Measurements from ENCODE around the gene KRT75. TPM values are rescaled to one million over a fixed set of nuclear protein-coding genes. Genes with fewer than 3 reads are reported as not detected.

KRT75 gene
- total RNA-seq, 6 experiments from 2014 or later, result not detected

- Histone ChIP-seq H3K27me3 (no peaks in the 10 kb centered on the region), H3K36me3 (no peaks in the 10 kb centered on the region), H3K4me3 (no peak overlapping the region), H3K27ac (no peak overlapping the region), H3K4me1 (no peaks in the 10 kb centered on the region), H3K9me3 (no peaks in the 10 kb centered on the region)
- intact Hi-C loops (cut with DNase I), result no loop called here
- DNase-seq (no peak), ATAC-seq (no peak)
- no peak for TF ChIP-seq POLR2A (IDR thresholded peaks at IDR 0.05)
- no peak for TF ChIP-seq CTCF (IDR thresholded peaks at IDR 0.05)
- 80% methylated on average over 1 of the region's 3 CpGs for WGBS (ENCODE audit: insufficient coverage, low coverage, low lambda C conversion rate, missing lambda C conversion rate)
These were observed 31.2 kb downstream of the KRT75 start for GRCh38 chr12:52402873-52403540.

- Histone ChIP-seq H3K27me3 (no peaks in the 10 kb centered on the region), H3K27ac (no peak overlapping the region), H3K4me1 (no peaks in the 10 kb centered on the region), H3K36me3 (no peaks in the 10 kb centered on the region), H3K4me3 (no peak overlapping the region), H3K9me3 (no peaks in the 10 kb centered on the region)
- ATAC-seq (no peak), DNase-seq (no peak)
- WGBS (ENCODE audit: insufficient coverage, low coverage, low lambda C conversion rate, missing lambda C conversion rate), result 75% methylated on average over 2 of the region's 2 CpGs
- TF ChIP-seq CTCF (IDR thresholded peaks at IDR 0.05) (no peak), POLR2A (IDR thresholded peaks at IDR 0.05) (no peak)
- intact Hi-C loops (cut with DNase I), result no loop called here
These were observed 31.8 kb downstream of the KRT75 start for GRCh38 chr12:52402377-52402776.

GRCh38 chr12:52401926-52402325 lies 32.2 kb downstream of the KRT75 start:
- Histone ChIP-seq H3K4me1 (no peaks in the 10 kb centered on the region), H3K4me3 (no peak overlapping the region), H3K36me3 (no peaks in the 10 kb centered on the region), H3K27ac (no peak overlapping the region), H3K27me3 (no peaks in the 10 kb centered on the region), H3K9me3 (no peaks in the 10 kb centered on the region)
- no peak for ATAC-seq
- TF ChIP-seq POLR2A (IDR thresholded peaks at IDR 0.05) (no peak), CTCF (IDR thresholded peaks at IDR 0.05) (no peak)
- 71% methylated on average over 3 of the region's 4 CpGs for WGBS (ENCODE audit: insufficient coverage, low coverage, low lambda C conversion rate, missing lambda C conversion rate)
- no peak for DNase-seq
- intact Hi-C loops (cut with DNase I), result no loop called here

- H3K27me3 ChIP-seq, result no peaks in the 10 kb centered on the region
- no peak for DNase-seq
- no peak overlapping the region for H3K27ac ChIP-seq
- intact Hi-C loops (cut with DNase I), result no loop called here
- 100% methylated on average over 2 of the region's 5 CpGs for WGBS (ENCODE audit: insufficient coverage, low coverage, low lambda C conversion rate, missing lambda C conversion rate)
- no peaks in the 10 kb centered on the region for H3K9me3 ChIP-seq
- H3K4me3 ChIP-seq, result no peak overlapping the region
- TF ChIP-seq POLR2A (IDR thresholded peaks at IDR 0.05) (no peak), CTCF (IDR thresholded peaks at IDR 0.05) (no peak)
- ATAC-seq, result no peak
- no peaks in the 10 kb centered on the region for H3K4me1 ChIP-seq
- H3K36me3 ChIP-seq, result no peaks in the 10 kb centered on the region
These were observed 32.6 kb downstream of the KRT75 start for GRCh38 chr12:52401526-52401925.

Measured in right lobe of liver (tissue), 6 donors.